HG02678 (cell line): ENCODE measurements around the gene ST14.

Source experiments
- ATAC-seq: cut with Tn5 transposase; IDR thresholded peaks from one replicate; pipeline ENCODE4 v1.9.1; 2021; ENCODE audit warnings: mild to moderate bottlenecking, moderate library complexity; ENCODE audit not compliant: unreplicated experiment

The ST14 gene

GRCh38 chr11:130203766-130204702, 44.5 kb downstream of the ST14 start:
- ATAC-seq: no peak

DNA sequence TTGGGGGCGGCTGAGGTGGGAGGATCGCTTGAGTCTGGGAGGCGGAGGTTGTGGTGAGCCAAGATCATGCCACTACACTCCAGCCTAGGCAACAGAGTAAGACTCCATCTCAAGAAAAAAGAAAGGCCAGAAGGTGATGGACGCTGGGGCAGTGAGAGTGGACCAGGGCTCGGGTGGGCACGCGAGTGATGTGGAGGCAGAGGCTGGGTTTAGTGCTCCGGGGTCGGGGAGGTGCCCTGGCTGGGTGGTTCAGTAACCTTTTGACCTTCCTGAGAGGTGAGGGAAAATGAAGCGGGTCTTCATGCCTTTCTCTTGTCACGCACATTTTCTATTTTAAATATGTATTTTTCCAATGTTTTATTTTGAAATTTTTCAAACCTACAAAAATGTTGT, 45.1 kb downstream of the ST14 start:
- ATAC-seq: no peak

DNA sequence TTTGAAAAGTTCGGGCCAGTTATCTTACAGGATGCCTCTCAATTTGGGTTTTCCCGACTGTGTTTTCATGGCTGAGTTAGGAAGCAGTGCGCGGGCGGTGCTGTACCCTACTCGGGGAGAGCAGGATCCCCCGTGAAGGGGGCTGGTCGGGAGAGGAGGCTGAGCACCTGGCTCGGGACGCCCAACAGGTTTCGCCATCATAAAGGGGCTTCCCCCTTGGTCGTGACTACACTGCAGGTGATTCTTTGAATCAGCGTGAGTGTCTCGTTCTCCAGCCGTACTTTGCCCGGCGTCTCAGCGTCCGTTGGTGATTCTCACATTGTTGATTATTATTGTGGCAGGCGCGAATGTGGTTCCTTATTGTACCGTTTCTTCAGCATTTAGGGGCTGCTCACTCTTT, 46.6 kb downstream of the ST14 start:
- no peak for ATAC-seq

GRCh38 chr11:130208241-130209127, 48.9 kb downstream of the ST14 start:
- no peak for ATAC-seq

GRCh38 chr11:130209128-130209932, 49.7 kb downstream of the ST14 start:
- ATAC-seq: no peak

DNA sequence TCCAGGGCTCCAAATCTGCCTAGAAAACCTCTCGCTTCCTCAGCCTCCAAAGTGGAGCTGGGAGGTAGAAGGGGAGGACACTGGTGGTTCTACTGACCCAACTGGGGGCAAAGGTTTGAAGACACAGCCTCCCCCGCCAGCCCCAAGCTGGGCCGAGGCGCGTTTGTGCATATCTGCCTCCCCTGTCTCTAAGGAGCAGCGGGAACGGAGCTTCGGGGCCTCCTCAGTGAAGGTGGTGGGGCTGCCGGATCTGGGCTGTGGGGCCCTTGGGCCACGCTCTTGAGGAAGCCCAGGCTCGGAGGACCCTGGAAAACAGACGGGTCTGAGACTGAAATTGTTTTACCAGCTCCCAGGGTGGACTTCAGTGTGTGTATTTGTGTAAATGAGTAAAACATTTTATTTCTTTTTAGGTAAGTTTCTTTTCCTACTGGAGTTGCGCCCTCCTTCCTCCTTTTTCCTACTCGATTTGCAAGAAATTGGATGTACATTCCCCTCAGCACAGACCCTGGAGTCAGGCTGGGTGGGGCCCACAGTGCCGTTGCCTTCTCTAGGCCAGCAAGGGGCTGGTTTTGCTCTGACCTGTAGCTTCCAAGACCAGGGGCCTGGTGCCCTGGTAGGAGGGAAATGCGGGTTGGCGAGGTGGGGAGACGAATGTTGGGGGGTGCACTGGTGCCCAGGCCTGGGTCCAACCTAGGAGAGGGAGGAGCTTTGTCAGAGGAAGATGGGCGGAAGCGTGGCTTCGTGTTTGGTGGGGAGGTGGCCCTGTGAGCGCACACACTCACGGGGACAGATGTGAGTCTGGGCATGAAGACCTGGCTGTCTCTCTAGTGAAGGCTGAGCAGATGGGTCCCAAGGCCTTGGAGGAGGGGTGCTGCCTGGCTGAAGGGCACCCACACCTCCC, 50.6 kb downstream of the ST14 start:
- ATAC-seq: no peak

DNA sequence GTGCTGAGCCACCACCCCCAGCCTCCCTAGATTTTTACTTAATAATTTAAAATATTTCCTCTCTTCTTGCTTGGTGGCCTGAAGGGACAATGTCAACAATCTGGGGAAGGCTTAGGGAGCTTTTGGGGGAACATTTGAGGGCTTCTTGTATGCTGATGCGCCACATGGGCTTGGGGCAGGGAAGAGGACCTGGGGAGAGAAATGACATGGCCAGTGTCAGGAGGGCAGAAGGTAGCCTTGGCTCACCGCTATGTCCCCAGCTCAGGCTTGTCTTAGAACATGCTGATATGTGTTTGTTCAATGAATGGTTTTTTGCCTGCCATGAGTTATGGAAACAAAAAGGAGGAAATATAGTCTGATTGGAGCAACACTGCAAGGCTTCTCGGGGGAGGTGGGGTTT, 51.6 kb downstream of the ST14 start:
- ATAC-seq: no peak

GRCh38 chr11:130211781-130212401, 52.3 kb downstream of the ST14 start:
- ATAC-seq: no peak

DNA sequence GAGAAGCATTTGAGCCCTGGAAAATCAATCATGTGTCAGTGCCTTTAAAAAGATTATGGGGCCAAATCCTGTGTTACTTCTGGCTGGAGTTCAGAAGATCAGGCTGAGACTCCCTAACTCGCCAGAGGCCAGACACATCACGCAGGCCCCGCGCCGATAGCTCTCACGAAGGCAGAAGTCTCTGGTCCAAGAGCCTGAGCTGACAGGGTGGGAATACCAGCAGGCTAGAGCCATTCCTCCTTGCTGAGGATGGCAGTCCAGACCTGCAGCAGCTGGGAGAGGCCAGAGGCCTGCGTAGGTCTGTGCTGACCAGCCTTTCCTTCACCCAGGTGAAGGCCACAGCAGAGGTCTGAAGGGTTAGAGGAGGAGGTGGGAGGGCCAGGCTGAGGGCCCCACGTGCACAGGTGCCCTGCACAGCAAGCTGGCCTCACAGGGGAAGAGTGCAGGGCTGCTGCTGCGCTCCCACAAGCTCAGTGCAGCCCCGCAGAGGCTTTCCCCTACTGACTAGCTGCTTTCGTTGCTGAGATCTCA, 52.9 kb downstream of the ST14 start:
- ATAC-seq: no peak

DNA sequence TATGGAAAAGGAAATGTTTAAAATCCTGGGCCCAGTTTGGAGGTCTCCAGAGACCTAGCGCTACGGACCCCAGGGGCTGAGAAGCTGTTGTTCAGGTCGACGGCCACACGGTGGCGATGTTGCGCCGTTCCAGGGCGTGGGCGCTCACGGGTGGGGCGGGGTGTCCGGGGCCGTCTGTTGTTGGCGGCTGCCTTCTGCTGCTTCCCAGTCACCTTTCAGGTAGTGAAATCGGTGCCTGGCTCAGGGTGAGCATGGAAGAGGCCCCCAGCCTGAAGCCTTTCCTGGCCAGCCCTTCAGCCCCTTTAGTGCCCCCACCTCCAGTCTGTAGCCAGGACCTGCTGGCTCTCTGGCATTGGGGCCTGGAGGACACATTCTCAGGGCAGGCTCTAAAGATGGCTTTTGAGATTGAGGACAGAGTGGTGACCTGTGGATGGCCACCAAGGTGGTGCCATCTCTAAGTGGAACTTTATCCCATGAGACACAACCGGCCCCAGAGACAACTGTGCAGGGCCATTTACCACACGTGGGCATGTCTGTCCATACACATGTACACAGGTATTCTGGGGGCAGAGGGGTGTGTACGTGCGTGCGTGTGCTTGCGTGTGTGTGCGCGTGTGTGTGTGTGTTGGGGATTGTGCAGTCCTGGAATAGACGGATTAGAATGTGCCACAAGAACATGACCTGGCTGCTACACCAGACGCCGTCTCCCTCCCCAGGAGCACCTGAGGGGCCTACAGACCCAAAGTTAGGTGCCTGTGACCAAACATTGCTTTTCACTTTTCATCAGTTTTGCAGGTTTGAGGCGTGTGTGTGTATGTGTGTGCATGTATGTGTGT, 53.8 kb downstream of the ST14 start:
- ATAC-seq: peak; percentile 89

DNA sequence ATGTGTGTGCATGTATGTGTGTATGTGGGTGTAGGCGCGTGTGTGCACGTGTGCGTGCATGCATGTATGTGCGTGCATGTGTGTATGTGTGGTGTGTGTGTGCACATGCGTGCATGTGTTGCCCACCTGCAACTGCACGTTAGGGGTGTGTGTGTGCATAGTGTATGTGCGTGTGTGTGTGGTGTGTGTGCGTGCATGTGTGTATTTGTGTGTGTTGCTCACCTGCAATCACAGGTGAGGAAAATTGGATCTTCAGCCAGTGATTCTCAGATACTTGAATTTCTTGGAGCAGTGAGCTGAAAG, 54.3 kb downstream of the ST14 start:
- ATAC-seq: no peak

- ATAC-seq: no peak
Observed at GRCh38 chr11:130214861-130215530, 55.4 kb downstream of the ST14 start.

GRCh38 chr11:130215531-130216220, 56.1 kb downstream of the ST14 start:
- ATAC-seq: no peak

- no peak for ATAC-seq
Observed at GRCh38 chr11:130216221-130216550, 56.6 kb downstream of the ST14 start.

GRCh38 chr11:130216591-130217132, 57.1 kb downstream of the ST14 start:
- ATAC-seq: no peak

- no peak for ATAC-seq
Observed at GRCh38 chr11:130217133-130218031, 57.8 kb downstream of the ST14 start.
